ENCODE data around the gene ZBTB7C.

ZBTB7C gene

DNA sequence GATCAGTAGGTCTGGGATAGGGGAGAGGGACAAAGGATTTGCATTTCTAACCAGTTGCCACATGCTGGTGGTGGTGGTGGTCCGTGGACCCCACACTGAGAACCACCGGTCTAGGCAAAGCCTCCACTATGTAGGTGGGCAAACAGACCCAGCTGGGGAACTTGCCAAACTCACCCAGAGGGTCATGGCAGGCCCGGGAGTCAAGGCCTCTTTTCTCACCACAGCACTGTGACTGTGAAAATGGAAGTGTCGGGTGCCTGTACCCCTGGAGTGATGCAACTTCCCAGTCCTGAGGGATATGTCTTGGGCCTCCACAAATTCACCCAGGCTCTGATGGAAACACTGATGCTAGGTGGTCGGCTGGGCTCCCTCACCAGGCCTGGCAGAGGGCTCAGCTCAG, 377.5 kb downstream of the ZBTB7C start:
- no peak for DNase-seq

DNA sequence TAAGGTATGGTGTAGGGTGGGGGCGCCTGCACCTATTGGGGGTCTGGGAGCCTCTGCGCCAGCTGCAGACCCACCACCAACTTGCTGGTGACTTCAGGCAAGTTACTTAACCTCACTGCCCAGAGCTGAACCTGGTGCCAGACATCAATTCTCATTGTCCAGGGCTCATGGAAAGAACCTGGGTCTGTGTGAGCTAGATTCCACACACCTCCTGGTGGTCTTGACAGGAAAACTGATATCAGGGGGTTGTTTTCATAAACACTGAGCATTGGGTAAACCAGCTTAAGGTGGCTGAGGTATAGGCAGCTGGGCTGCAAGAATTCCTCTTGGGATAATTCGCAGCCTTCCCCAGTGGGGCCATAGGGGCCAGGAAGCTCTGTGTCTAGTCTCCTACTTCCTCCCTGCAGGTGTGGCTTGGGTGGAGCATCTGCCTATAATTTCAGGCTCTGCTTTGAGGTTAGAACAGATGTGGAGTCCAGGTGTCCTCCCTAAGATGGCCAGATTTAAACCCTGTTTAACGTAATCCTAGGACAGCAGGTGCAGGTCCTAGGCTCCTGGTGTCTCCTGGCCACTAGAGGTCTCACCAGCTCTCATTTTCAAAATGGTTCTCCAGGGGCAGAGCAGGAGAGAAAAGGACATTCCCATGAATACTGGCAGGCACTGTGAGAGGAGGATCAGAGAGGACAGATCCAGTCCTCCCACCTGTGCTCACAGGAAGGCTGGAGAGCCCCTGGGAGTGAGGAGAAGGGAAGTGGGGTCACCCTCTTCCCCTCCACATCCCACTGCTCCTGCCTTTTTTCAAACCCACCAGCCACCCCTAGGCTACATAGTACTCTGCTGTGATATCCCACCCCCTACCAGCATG, 378.3 kb downstream of the ZBTB7C start:
- peak; percentile 43 for DNase-seq

GRCh38 chr18:48029296-48029986, 379.7 kb downstream of the ZBTB7C start:
- DNase-seq, result no peak

- DNase-seq, result no peak
These were observed 380.5 kb downstream of the ZBTB7C start for GRCh38 chr18:48028696-48029095.

- DNase-seq, result no peak
These were observed 381.1 kb downstream of the ZBTB7C start for GRCh38 chr18:48028081-48028480.

DNA sequence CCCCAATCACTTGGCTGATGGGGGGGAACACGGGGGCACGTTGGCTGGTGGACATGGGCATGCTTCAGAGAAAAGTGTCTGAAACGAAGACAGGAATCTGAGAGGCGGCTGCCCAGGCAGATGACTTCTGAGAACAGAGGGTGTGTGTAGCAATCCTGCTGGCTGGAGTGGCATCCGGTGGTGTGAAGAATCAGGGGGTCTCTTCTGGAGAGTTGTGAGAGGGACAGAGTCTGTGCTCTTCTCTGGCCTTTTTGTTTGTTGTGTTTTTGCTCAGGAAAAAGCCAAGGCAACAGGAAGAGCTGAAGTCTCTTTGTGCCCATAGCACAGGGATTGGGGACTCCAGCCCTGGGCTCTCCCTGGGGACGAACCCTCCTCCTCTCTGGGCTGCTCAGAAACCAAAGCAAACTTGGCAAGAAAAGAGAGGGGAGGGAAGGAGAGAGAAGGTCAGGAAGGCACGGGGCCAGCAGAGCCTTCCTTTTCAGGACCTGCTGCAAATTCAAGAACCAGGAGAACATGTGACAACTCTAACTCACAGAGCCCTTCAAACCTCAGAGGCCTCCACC, 381.7 kb downstream of the ZBTB7C start:
- DNase-seq, result no peak

DNA sequence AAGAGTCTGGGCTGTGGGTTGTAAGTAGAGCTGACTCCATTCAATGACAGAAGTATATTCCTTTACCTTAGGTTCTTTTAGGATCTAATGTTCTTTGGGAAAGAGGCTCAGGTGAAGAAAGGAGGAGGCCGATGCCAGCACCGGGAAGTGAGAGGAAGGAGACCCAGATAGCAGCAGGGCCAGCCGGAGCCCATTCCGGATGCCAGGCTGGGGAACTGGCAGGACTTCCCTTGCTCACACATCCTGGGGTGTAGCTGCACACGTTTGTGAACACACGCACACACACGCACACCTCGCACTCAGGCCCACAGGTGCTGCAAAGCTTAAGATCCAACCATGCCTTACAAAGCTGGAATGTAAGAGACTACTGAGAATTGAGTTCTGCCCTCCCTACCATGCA, 383.0 kb downstream of the ZBTB7C start:
- no peak for DNase-seq

DNA sequence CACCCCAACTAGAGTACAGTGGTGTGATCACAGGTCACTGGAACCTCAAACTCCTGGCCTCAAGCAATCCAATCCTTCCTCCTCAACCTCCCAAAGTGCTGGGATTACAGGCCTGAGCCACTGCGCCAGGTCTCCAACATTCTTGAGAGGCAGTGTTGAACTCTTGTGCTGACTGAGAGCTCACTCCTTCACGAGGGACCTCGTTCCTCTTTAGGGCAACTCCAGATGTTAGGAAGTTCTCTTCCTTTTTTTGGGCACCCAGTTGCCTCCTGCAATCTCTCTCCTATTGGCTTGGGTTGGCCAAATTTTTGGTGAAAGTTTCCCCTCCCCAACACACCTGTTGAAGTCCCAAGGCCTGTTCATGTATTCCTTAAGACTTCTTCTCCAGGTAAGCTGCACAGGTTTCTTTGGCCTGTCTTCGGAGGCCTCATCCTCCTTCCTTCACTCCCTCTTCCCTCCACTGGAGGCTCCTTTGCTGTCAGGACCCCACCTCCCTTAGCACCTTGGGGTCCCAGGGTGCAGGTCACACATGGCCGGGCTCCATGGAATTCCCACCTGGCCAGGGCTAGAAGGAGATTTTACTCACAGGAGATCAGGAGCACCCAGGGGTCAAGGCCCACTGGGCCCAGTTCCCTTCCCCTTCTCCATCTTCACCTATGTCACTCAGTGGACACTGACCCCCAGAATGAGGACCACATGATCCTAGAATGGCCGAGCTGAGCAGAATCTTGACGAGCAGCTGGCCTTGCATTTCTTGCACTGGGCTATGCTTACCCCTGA, 384.1 kb downstream of the ZBTB7C start:
- DNase-seq, result no peak

DNA sequence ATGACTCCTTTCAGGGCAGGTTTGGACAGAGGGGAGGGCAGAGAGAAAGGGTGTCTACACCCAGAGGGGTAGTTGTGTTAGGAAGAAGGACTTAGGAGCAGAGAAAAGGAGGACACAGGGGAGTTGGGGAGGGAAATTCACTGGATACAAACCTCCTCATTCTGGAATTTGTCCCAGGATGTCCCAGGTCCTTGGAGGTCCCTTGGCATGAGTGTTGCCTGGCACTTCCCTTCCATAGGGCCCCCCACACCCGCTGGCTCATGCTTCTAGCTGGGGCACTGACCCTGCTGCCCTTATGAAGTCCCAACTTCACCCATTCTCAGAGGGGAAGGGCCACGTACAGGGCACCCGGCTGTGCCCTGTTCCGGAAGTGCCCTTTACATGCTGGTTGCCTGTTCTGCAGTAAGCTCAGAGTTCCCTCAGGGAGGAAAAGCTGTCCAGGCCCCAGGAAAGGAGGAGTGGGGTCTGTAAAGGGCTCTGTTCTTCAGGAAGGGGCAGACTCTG, 385.1 kb downstream of the ZBTB7C start:
- DNase-seq, result no peak

DNA sequence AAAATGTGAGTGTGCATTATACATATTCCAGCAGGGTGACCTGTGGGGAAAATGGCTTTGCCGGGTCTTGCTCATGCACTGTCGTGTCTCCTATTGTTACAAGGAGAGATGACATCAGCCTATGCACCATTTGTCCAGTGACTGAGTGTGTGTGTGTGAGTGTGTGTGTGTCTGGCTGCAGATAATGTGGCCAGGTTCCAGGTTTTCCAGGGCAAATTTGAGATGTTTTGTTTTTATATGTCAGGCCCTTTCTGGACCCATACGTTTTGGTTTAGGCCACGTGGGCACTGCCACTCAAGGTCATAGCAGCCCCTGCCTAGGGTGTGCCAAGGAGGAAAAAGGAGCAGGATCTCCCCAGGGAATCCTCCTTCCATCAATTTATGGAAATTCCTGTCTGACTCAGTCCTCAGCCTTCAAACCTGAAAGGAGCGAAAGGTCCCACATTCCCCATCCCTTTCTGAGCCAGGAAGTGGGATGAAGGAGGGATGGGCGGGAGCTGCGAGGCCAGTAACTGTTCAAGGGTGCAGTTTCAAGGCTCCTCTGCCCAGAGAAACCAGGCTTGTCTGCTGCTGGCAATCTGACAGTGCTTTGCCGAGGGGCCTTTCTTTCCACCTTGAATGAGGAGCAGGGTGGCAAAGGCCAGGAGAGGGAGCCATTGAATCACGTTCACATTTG, 385.7 kb downstream of the ZBTB7C start:
- peak; percentile 82 for DNase-seq

DNA sequence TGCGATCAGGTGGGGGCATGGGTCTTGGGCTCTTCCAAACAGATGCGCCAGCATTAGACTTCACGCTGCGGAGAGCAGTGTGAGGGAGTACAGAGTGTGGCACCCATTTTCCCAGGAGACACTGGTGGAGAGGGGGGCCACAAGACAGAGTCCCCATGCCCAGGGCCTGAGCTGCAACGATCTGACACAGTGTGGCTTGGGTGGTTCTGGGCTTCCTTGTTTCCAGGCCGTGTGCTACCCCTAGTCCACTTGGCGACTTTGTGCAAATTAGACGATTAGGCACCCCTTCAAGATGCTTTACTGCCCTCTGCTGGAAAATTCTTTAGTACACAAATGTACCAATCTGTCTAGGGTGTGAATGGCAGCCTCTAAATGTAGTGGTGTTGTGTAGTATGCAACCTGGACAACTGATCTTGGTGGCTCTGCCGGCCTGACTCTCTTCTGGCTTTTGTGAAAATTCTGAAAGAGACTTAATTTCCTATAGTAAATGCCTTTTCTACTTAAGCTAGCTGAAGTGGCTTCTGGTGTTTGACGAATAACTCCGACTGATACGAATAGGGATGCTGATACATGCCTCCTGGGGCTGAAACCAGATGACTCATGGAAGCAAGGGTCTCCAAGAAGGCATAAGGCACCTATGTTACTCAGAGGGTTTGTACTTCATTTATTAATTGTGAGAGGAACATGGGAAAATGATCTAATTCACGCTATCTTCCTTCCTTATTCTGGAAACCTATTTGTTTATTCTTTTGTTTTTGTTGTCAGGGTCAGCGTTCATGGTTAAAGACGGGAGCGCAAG, 386.5 kb downstream of the ZBTB7C start:
- DNase-seq, result peak; percentile 57

DNA sequence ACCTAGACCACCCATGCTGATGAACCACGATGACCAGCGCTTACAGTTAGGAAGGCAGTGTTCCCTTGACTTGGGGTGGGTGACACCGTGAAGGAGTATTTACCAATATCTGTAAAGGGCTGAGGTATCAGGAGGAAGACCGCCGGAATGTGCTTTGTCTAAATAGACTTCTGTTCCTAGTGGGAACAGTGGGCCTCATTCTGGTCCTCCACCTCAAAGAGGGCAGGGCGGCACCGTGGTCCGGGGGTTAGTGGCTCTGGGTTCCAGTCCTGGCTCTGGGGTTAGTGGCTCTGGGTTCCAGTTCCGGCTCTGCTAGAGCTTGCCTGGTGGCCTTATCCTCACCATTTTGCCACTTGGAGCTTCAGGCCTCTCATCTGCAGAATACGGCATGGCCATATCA, 387.2 kb downstream of the ZBTB7C start:
- DNase-seq, result no peak

- DNase-seq, result no peak
These were observed 387.8 kb downstream of the ZBTB7C start for GRCh38 chr18:48021273-48021914.

GRCh38 chr18:48020337-48021250, 388.6 kb downstream of the ZBTB7C start:
- no peak for DNase-seq

DNA sequence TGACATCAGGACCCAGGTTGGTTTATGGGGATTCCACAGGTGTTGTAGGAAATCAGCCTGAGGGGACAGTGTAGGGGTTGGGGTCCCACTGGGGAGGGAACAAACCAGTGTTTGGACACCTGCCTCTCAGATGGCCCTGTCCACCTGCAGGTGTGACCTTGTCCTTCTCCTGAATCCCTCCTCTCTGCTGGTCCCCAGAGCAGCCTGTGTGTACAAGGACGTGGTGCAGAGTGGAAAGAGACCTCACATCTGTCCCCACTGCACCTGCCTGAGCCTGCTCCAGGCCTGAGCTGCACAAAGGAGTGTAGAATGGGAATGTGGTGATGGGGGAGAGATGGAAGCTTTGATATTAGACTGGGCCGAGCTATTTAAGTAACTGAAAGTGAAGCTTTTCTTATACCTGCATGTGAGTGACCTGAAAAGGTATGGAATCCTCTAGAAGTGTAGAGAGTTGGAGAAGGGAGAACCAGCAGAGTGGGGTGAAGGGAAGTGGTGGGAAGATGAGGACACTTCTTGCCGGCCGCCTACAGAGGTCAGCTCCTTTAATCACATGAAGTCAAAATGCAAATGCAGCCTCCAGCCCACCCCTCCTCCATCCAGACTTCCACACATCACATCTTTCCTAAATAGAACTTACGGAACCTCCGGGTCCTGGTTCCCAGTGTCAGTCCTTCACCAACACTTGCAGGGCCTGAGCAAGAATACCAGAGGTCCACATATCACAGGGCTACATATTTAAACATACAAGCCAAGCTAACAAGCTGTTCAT, 389.4 kb downstream of the ZBTB7C start:
- no peak for DNase-seq

DNA sequence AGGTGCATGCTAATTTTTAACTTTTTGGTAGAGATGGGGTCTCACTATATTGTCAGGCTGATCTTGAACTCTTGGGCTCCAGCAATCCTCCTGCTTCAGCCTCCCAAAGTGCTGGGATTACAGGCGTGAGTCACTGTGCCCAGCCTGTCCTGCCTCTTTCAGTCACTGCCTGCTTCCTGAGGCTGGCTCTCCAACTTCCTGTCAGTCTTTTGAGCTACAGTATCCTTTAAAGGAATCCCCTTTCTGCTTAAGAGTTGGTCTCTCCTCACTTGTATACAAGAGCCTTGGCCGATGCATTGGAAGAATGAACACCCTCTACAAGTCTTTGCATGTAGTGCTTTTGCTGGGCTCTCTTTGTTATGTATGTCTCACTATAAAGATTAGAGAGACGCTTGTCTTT, 390.3 kb downstream of the ZBTB7C start:
- no peak for DNase-seq

DNA sequence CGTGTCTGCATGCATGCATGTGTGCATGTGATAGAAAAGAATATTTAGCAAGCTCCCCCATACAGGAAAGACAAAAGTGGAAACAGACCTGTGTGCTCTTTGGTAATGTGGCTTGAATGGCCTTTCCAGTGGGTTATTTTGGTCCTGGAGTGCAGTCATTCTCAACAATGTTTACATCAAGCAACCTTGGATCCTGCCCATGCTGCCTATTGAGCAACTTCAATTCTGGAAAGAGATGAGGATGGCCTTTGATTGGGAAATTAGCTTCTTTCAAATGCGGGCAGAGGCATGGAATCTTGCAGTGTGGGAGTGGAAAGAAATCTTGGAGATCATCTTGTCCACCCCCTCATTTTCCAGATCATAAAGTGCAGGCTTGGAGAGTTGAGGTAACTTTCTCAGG, 391.5 kb downstream of the ZBTB7C start:
- no peak for DNase-seq

- DNase-seq, result no peak
These were observed 396.0 kb downstream of the ZBTB7C start for GRCh38 chr18:48013162-48013561.

All from fibroblast of skin of abdomen (primary cell).